MG63 (cell line): ENCODE measurements around the gene CHAF1B. TPM values are rescaled to one million over a fixed set of nuclear protein-coding genes. Genes with fewer than 3 reads are reported as not detected.
"Not testable (repeated sequence)": the region's sequence is repeated elsewhere in the genome, so short reads cannot be mapped to it uniquely, and the experiment has no call there.

Experiments
- DNase-seq: peaks from one replicate; pipeline ENCODE4 v3.0.0-alpha.2; 2020
- H3K27me3 ChIP-seq: fragments of 250-450 bp; sonication (Bioruptor Pico); 2 replicates; pipeline ENCODE4 v1.5.1; 2020; ENCODE audit warnings: mild to moderate bottlenecking, moderate library complexity
- H3K36me3 ChIP-seq: fragments of 250-450 bp; sonication (Bioruptor Pico); 2 replicates; pipeline ENCODE4 v1.5.1; 2020; ENCODE audit warnings: mild to moderate bottlenecking, moderate library complexity
- H3K4me3 ChIP-seq: fragments of 250-450 bp; sonication (Bioruptor Pico); 2 replicates; pipeline ENCODE4 v1.5.1; 2020; ENCODE audit warnings: mild to moderate bottlenecking, moderate library complexity
- H3K9me3 ChIP-seq: fragments of 250-450 bp; sonication (Bioruptor Pico); 2 replicates; pipeline ENCODE4 v1.5.1; 2020; ENCODE audit warnings: mild to moderate bottlenecking, moderate library complexity
- total RNA-seq: library from RNA; depleted of rRNA; stranded (reverse); fragments of >200 nt; shearing (Covaris generic); gene quantifications from 2 replicates; pipeline ENCODE4 v1.2.3, GENCODE V29; 2014; ENCODE audit warnings: low replicate concordance; rRNA removed

The CHAF1B gene
- total RNA-seq = 4.9 and 11.6 TPM in 2 replicates

DNA sequence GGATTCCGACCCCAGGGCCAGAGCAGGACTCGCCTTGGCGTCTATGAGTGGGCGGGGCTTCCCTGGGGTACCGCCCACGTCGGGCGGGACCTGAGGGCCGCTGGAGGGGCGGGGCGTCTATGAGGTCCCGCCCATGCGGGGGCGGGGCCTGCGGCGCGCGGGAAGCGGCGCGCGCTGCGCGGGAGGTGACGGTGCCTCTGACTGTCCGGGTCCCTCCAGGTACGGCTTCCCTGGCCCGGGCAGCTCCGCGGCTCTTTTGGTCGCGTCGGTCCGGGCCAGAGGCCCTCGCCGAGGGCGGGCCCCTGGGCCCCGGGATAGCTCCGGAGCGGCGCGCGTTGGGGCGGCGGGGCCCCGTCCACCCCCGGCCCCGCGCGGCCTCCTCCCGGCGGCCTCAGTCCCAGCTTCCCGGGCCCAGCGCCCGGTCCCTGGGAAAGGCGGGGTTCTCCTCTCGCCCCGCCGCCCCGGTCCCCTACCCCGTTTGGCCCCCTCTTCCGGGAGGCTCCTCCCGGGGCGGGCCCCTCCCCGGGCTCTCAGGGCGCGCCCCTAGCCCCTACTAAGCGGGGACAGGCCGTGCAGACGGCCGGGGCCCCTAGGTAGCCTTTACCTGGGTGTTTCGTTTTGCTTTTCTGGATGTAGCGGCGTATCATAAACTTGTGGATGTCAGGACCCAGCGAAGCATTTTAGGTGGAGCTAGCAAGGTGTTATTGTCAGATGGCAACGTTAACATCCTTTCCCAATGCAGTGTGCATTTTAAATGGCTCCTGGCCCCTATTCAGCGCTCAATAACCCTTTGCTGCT is at the start of gene CHAF1B:
CHAF1B (plus strand) TSS at position 160 of the 798 bp plus-strand sequence. CDS start 745 bp downstream, outside the sequence.
- peaks cover 8% of the 10 kb centered on the region for H3K36me3 ChIP-seq
- peak; percentile 66 for DNase-seq
- H3K9me3 ChIP-seq = no peaks in the 10 kb centered on the region
- H3K27me3 ChIP-seq = no peaks in the 10 kb centered on the region
- H3K4me3 ChIP-seq = peak within 1 kb of the TSS; percentile 57

DNA sequence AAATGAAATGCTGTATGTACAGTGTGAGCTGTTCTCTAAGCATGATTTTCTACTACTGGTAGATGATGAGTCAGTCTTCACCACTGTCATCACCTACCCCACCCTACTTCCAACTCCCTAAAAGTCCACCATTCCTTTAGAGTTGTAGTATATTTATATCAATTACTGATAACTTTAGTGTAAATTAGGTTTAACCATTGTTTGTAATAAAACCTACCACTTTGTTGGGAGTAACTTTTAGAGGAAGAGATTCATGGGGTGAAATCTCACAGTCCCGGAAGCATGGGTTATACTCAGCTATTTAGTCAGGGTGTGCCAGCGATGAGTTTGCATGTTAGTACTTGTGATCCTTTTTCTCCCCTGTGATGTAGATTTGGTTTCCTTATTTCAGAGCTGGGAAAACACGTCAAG is 48.1 kb upstream of the CHAF1B start:
- Histone ChIP-seq H3K4me3 (no peak overlapping the region), H3K36me3 (peaks cover 47% of the 10 kb centered on the region), H3K9me3 (no peaks in the 10 kb centered on the region), H3K27me3 (no peaks in the 10 kb centered on the region)
- DNase-seq = no peak

- no peak for DNase-seq
- no peaks in the 10 kb centered on the region for H3K9me3 ChIP-seq
- H3K4me3 ChIP-seq = no peak overlapping the region
- H3K27me3 ChIP-seq = no peaks in the 10 kb centered on the region
- peaks cover 47% of the 10 kb centered on the region for H3K36me3 ChIP-seq
Observed at GRCh38 chr21:36338975-36339374, 46.2 kb upstream of the CHAF1B start.

DNA sequence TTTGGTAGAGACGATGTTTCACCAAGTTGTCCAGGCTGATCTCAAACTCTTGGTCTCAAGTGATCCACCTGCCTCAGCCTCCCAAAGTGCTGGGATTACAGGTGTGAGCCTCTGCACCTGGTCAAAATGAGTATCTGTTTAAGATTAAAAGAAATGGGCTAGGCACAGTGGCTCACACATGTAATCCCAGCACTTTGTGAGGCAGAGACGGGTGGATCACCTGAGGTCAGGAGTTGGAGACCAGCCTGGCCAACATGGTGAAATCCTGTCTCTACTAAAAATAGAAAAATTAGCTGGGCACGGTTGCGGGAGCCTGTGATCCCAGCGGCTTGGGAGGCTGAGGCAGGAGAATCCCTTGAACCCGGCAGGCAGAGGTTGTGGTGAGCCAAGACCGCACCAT is 42.6 kb upstream of the CHAF1B start:
- not testable (repeated sequence) for DNase-seq, H3K9me3 ChIP-seq, H3K27me3 ChIP-seq, H3K4me3 ChIP-seq
- peaks cover 46% of the 10 kb centered on the region for H3K36me3 ChIP-seq

- Histone ChIP-seq H3K36me3 (peaks cover 50% of the 10 kb centered on the region), H3K9me3 (no peaks in the 10 kb centered on the region), H3K4me3 (no peak overlapping the region), H3K27me3 (no peaks in the 10 kb centered on the region)
- no peak for DNase-seq
Observed at GRCh38 chr21:36344931-36345330, 40.3 kb upstream of the CHAF1B start.

DNA sequence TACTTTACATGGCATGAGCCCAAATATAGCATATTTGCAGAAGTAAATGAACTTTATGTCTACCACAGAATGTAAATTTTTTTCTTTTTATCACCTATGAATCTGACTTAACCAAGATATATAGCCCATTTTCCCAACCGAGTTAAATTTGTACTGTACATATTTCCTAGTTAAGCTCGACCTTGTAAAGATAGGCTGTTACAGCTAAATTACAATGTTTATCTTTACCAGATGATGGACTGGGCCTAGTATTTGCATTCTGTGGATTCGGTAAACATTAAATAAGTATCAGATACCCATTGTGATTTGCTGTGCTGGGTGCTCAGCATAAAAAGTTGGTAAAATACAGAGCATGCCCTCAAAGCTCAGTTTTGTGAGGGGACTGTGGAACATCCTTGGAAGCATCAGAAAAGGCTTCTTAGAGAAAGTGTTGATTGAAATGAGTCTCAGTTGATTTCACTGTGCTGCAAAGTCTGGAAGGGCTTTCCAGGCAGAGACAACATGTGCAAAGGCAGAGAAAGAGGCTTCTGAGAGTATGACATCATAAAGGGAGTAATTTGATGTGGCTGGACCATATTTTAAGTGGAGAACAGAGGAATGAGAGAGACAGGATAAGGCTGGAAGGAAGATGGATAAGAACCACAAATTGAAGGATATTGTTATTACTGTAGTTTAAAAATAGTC is 37.8 kb upstream of the CHAF1B start:
- DNase-seq = no peak
- Histone ChIP-seq H3K27me3 (no peaks in the 10 kb centered on the region), H3K4me3 (no peak overlapping the region), H3K36me3 (peaks cover 48% of the 10 kb centered on the region), H3K9me3 (no peaks in the 10 kb centered on the region)

GRCh38 chr21:36347962-36348328 is 37.2 kb upstream of the CHAF1B start:
- DNase-seq = no peak
- no peaks in the 10 kb centered on the region for H3K9me3 ChIP-seq
- H3K27me3 ChIP-seq = no peaks in the 10 kb centered on the region
- no peak overlapping the region for H3K4me3 ChIP-seq
- H3K36me3 ChIP-seq = peaks cover 48% of the 10 kb centered on the region

DNA sequence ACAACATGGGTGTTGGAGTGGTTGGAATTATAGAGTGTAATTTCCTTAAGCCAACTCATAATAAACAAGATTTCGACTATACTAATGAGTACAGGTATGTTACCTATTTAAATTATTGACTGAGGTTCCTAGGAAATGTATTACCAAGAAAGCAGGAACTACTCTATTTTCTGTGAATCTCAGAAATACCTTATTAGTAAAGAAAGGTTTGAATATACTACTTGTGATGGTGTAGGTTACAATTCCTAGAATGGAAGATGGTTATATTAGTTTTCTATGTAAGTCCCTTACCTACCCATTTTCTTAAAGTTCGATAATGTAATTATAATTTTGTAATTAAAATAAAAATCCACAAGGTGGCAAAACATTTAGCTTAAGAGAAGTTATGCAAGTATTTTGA is 35.9 kb upstream of the CHAF1B start:
- Histone ChIP-seq H3K4me3 (no peak overlapping the region), H3K9me3 (no peaks in the 10 kb centered on the region), H3K27me3 (no peaks in the 10 kb centered on the region), H3K36me3 (peaks cover 46% of the 10 kb centered on the region)
- no peak for DNase-seq

DNA sequence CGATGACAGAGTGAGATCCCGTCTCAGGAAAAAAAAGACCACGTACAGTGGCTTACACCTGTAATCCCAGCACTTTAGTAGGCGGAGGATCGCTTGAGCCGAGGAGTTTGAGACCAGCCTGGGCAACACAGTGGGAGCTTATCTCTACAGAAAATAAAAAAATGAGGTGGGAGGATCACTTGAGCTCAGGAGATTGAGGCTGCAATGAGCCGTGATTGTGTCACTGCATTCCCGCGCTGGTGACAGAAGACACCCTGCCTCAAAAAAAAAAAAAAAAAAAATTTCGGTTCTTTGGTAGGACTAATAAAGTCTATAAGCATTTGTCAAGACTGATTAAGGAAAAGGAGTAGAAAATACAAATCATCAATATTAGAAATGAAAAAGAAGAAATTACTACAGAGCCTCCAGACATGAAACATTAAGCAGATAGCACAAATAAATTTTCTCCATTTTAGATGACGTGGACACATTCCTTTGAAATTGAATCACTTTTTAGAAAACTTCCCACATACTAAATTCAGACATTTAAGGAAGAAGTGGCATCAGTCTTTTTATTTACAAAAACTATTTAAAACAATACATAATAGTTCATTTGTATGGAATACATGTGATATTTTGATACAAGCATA is 34.8 kb upstream of the CHAF1B start:
- Histone ChIP-seq H3K4me3 (no peak overlapping the region), H3K9me3 (no peaks in the 10 kb centered on the region), H3K36me3 (peaks cover 40% of the 10 kb centered on the region), H3K27me3 (no peaks in the 10 kb centered on the region)
- no peak for DNase-seq

DNA sequence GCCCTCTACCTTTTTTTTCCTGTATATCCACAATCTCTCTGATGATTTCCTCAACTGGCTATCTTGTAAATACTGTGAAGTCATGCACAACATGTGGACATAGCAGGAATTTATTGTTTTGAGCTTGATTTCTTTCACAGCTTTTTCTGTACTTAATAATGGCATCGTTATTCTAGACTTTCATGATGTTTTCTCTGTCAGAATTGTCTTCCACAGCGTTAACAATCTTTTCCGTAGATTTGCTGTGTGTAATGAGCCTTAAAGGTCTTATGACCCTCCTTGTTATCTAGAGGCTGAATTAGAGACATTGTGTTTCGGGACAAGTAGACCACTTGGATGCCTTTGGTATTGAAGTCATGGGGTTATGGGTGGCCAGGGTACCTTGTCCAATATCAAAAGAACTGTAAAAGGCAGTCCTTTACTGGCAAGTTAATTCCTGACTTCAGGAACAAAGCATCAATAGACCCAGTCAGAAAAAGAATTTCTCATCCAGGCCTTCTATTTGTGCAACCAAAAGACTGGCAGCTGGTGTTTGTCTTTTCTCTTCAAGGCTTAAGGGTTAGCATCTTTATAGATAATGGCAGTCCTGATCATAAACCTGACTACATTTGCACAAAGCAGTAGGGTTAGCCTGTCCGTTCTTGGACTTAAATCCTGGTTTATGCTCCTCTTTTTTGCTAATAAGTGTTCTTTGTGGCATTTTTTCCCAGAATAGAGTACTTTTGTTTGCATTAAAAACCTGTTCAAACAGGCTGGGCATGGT is 30.1 kb upstream of the CHAF1B start:
- H3K4me3 ChIP-seq = no peak overlapping the region
- peaks cover 36% of the 10 kb centered on the region for H3K36me3 ChIP-seq
- no peak for DNase-seq
- no peaks in the 10 kb centered on the region for H3K9me3 ChIP-seq
- H3K27me3 ChIP-seq = no peaks in the 10 kb centered on the region

GRCh38 chr21:36355868-36356267 is 29.3 kb upstream of the CHAF1B start:
- no peak overlapping the region for H3K4me3 ChIP-seq
- H3K36me3 ChIP-seq = peaks cover 38% of the 10 kb centered on the region
- no peak for DNase-seq
- no peaks in the 10 kb centered on the region for H3K9me3 ChIP-seq
- H3K27me3 ChIP-seq = no peaks in the 10 kb centered on the region

DNA sequence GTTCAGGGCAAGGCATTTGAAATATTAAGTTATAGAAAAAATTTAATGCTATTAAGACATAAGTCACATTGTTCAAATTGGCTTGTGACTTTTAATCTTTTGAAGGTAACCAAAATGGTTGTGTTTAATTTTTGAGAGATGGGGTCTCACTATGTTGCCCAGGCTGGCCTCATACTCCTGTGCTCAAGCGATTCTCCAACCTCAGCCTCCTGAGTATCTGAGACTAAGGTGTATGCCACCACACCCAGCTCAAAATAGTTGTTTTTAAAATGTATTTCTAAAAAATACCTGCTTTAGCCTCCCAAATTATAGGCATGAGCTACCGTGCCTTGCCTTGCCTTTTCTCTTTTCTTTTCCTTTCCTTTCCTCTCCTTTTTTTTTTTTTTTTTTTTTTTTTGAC is 26.0 kb upstream of the CHAF1B start:
- H3K36me3 ChIP-seq = peaks cover 40% of the 10 kb centered on the region
- no peaks in the 10 kb centered on the region for H3K9me3 ChIP-seq
- DNase-seq = no peak
- no peaks in the 10 kb centered on the region for H3K27me3 ChIP-seq
- no peak overlapping the region for H3K4me3 ChIP-seq

DNA sequence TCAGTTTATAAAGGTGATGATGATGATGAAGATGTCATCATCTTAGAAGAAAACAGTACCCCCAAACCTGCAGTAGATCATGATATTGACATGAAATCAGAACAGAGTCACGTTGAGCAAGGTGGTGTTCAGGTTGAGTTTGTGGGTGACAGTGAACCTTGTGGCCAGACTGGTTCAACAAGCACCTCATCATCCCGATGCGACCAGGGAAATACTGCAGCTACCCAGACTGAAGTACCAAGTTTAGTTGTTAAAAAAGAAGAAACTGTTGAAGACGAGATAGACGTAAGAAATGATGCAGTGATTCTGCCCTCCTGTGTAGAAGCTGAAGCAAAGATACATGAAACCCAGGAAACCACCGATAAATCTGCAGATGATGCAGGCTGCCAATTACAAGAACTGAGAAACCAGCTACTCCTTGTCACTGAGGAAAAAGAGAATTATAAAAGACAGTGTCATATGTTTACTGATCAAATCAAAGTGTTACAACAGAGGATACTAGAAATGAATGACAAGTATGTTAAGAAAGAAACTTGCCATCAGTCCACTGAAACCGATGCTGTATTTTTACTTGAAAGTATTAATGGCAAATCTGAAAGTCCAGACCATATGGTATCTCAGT is 16.0 kb upstream of the CHAF1B start:
- peaks cover 65% of the 10 kb centered on the region for H3K36me3 ChIP-seq
- H3K9me3 ChIP-seq = no peaks in the 10 kb centered on the region
- no peak overlapping the region for H3K4me3 ChIP-seq
- H3K27me3 ChIP-seq = no peaks in the 10 kb centered on the region
- DNase-seq = no peak

- Histone ChIP-seq H3K27me3 (no peaks in the 10 kb centered on the region), H3K9me3 (no peaks in the 10 kb centered on the region), H3K4me3 (no peak overlapping the region), H3K36me3 (peaks cover 31% of the 10 kb centered on the region)
- DNase-seq = no peak
Observed at GRCh38 chr21:36375994-36376393, 9.2 kb upstream of the CHAF1B start.

- no peaks in the 10 kb centered on the region for H3K9me3 ChIP-seq
- no peaks in the 10 kb centered on the region for H3K27me3 ChIP-seq
- DNase-seq = no peak
- no peak overlapping the region for H3K4me3 ChIP-seq
- H3K36me3 ChIP-seq = peaks cover 20% of the 10 kb centered on the region
Observed at GRCh38 chr21:36377391-36377842, 7.8 kb upstream of the CHAF1B start.

- Histone ChIP-seq H3K36me3 (peaks cover 8% of the 10 kb centered on the region), H3K27me3 (no peaks in the 10 kb centered on the region), H3K9me3 (no peaks in the 10 kb centered on the region), H3K4me3 (no peak overlapping the region)
- DNase-seq = no peak
Observed at GRCh38 chr21:36379251-36379650, 5.9 kb upstream of the CHAF1B start.
